GM21447 (cell line): Measurements from ENCODE around the gene LRIF1.
"Not testable (repeated sequence)": the region's sequence is repeated elsewhere in the genome, so short reads cannot be mapped to it uniquely, and the experiment has no call there.

Source experiments
- ATAC-seq: cut with Tn5 transposase; IDR thresholded peaks from one replicate; pipeline ENCODE4 v1.9.1; 2021; ENCODE audit not compliant: unreplicated experiment

The LRIF1 gene, protein sequence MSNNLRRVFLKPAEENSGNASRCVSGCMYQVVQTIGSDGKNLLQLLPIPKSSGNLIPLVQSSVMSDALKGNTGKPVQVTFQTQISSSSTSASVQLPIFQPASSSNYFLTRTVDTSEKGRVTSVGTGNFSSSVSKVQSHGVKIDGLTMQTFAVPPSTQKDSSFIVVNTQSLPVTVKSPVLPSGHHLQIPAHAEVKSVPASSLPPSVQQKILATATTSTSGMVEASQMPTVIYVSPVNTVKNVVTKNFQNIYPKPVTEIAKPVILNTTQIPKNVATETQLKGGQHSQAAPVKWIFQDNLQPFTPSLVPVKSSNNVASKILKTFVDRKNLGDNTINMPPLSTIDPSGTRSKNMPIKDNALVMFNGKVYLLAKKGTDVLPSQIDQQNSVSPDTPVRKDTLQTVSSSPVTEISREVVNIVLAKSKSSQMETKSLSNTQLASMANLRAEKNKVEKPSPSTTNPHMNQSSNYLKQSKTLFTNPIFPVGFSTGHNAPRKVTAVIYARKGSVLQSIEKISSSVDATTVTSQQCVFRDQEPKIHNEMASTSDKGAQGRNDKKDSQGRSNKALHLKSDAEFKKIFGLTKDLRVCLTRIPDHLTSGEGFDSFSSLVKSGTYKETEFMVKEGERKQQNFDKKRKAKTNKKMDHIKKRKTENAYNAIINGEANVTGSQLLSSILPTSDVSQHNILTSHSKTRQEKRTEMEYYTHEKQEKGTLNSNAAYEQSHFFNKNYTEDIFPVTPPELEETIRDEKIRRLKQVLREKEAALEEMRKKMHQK

GRCh38 chr1:110963691-110964454 lies at the start of gene LRIF1:
Gene LRIF1, minus strand, starts transcription at chr1:110963922. Its CDS starts 234 bp downstream, at chr1:110963688.
- ATAC-seq, result peak; percentile 94

DNA sequence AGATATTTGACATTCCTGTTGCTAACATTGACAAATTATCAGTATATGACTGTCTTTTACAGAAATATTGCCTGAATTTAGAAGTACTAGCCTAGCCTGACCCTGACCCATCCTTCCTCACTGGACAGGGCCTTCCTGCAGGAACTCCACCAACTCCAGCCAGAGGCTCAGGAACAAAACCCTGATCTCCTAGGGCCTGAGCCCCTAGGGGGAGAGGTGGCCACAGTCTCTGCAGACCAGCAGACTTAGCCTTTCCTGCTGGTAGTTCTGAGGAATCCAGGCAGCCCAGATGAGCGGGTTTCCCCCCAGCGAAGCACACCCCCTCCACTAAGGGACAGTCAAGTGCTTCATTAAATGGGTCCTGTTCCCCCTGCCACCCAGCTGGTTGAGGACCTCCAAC lies 44.3 kb upstream of the LRIF1 start:
- no peak for ATAC-seq

GRCh38 chr1:111006556-111006955 lies 42.8 kb upstream of the LRIF1 start:
- no peak for ATAC-seq

- not testable (repeated sequence) for ATAC-seq
Measured at GRCh38 chr1:110999607-111000006, 35.9 kb upstream of the LRIF1 start.

DNA sequence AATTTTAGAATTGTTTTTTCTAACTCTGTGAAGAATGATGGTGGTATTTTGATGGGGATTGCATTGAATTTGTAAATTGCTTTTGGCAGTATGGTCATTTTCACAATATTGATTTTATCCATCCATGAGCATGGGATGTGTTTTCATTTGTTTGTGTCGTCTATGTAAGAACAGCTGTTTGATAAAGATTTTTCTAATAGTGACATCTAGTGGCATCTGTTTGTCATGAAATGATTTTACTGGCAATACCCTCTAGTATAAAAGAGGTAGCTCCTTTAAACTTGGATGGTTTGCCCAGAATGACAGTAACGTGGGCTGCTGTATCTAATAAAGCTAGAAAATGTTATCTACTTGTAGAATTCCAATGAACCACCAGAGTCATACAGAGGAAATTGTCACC lies 28.6 kb upstream of the LRIF1 start:
- ATAC-seq, result not testable (repeated sequence)

GRCh38 chr1:110991295-110991694 lies 27.6 kb upstream of the LRIF1 start:
- not testable (repeated sequence) for ATAC-seq

DNA sequence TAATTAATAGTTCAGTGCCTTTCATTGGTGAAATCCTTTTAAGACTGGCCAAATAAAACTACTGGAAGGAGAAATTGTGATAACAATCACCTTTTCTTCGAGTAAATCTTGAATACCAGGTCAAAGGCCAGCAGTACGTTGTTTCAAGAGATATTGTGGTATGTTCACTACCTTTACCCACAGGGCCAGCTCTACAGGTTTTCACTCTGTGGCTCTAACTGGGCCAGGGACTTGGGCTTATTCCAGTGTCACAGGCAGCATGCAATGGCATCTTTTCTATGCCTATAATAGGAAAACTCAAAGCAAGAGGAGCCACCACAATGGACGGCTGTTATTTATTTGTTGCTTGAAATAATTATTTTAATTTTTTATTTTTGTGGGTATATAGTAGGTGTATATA lies 26.8 kb upstream of the LRIF1 start:
- ATAC-seq, result no peak

- ATAC-seq, result no peak
Measured at GRCh38 chr1:110986407-110986891, 22.7 kb upstream of the LRIF1 start.

- no peak for ATAC-seq
Measured at GRCh38 chr1:110982320-110982719, 18.6 kb upstream of the LRIF1 start.

DNA sequence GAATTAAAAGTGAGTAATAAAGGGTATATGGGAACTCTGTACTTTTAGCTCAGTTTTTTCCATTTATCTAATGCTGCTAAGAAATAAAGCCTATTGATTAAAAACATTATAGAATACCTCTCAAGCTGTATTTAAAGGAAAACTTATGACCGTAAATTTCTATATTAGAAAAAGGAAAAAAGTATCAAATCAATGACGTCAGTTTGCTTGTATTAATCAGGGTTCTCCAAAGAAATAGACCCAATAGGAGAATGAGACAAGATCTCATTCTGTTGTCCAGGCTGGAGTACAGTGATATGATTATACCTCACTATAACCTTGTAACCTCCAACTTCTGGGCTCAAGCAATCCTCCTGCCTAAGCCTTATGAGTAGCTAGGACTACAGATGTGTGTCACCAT lies 15.4 kb upstream of the LRIF1 start:
- ATAC-seq, result no peak

- ATAC-seq, result no peak
Measured at GRCh38 chr1:110976089-110976488, 12.4 kb upstream of the LRIF1 start.

GRCh38 chr1:110975265-110975664 lies 11.5 kb upstream of the LRIF1 start:
- ATAC-seq, result no peak

DNA sequence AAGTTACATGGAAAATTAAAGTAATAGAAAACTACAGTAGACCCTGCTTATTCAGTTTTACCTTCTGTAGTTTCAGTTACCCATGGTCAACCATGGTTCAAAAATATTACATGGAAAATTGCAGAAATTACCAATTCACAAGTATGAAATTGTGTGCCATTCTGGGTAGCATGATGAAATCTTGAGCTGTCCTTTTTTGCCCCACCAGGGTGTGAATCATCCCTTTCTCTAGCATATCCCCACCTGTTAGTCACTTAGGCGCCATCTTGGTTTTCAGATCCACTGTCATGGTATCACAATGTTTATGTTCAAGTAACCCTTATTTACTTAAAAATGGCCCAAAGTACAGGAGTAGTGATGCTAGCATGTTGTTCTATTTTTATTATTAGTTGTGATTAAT lies 3.5 kb upstream of the LRIF1 start:
- no peak for ATAC-seq

DNA sequence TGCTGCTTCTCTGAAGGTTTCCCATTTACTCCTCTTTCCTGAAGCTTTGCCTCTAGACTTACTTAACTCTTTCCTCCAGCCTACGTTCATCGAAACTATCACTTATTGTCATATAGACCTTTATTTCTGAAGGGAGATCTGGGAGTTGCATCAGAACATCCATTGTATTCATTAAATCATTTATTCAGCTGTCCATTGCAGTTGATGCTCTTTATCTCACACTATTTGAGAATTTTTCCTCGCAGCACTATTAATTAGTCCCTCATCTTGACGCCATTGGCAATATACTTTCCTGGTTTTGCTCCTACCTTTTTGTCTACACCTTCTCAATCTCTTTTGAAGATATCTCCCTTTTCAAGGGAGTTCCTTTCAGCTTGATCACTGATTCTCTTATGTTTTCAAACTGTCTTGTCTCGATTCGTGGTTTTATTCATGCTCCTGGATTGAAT lies 757 bp upstream of the LRIF1 start:
- ATAC-seq, result no peak

DNA sequence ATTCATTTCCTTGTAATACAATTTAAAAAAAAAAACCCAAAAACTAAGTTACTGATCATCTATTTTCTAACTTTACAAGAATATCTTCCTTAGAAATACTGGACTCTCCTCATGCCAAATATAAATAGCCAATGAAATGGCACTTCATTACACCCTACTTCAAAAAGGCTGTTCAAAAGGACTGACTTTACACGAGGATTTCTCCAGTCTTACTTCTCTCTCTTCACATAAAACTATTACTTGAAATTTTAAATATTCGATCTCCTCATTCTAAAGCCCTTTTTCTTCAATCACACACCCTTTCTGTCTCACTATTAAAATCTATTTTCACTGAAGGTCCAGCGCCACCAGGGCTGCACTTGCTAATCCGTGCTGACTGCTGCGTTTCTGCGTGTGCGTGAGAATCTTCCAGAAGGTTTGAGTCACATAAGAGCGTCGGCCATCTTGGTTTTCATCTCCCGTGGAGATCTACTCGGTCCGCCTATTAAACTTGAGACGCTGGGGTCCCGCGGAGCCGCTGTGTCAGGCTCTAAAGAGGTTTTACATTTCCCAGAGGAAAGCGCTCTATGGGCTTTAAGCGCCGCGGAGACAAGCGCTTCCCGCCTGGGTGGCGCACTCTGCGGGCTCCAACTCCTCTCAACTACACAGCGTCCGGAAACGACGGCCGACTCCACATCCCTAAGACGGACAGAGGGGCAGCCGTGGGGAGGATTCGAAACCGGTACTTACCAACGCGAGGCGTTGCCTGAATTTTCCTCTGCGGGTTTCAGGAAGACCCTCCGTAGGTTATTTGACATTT lies 631 bp downstream of the LRIF1 start:
- ATAC-seq, result peak; percentile 32

DNA sequence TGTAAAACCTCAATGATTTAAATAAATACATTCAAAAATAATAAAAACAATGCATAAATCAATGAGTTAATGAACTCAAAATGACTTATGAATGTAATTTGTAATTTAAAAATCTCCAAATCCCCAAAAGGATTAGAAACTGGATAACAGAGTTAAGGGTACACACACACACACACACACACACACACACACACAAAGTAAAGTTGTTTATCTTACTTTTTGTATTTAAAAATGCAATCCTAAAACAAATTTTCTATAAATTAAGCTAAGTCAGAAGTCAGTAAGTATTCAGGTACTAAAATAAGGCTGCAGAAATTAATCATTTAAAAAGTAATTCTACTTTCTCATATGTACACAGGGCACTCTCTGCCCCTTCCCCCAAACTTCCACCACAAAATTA lies 1.8 kb downstream of the LRIF1 start:
- no peak for ATAC-seq

DNA sequence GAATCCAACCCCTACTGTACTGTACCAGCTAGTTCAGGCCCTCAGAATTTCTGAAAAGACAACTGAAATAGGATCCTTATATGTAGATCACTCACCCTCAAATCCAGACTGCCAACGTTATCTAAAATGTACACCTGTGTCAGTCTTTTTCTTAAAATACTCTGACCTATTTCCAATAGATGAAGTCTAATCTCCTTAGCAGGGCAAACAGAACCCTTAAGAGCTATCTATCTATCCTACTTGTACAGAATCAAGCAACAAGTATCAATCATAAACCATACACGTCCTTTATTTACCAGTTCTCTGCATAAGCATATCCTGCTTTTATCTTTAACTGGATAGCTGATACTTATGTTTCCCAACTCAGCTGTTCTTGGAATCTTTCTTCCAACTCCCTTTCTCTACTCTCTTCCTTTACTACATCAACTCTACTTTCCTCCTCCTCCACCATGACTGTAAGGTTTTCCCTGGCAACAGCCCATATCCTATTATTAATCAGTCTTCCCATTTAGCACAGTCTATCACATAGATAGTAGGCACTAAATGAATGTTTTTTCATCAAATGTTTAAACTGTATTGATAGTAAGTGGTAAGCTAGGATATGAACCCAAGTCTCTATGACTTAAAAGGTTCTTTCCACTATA lies 2.8 kb downstream of the LRIF1 start:
- ATAC-seq, result no peak

DNA sequence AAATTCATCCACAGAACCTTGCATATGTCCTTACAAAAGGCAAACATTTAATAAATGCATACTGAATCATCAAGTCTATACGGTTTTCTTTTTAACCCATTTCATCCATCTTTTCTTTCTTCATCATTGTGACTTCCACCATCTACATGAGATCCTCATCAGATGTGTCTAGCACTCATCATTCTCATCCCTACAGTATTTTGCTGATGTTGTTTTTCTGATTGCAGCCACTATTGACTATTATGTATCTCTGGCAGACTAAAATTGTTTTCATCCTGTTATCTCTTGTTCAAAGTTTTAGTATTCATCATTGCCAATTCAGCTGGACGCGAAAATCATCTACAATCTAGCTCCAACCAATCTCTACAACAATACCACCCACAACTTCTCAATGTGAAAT lies 5.9 kb downstream of the LRIF1 start:
- ATAC-seq, result no peak

GRCh38 chr1:110956586-110956985 lies 7.1 kb downstream of the LRIF1 start:
- ATAC-seq, result no peak

DNA sequence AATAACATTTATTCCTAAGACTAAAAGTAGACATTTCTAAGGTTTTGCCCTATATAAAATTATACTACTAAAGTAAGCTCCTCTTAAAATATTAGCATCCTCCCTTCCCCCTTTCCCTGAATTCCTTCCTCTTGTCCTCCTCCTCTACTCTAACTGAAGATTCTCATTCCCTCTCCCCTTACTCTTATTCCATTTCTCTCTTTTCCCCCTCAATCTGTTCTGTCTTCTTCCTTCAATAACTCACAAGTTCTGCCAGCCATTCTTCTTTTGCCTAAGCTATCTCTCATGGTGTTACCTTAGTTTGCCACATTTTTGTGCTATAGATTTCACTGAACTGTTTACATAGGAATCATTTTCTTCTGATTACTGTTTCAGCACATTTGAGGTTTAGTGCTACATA lies 10.7 kb downstream of the LRIF1 start:
- ATAC-seq, result no peak
